ENCODE results near the gene TAF1C. TPM values are rescaled to one million over a fixed set of nuclear protein-coding genes. Genes with fewer than 3 reads are reported as not detected.

TAF1C gene
- total and polyA plus RNA-seq, 2 donors (not counting 3 experiments of a cell fraction or from before 2014, with no cell fraction given): 57.2 to 77.6 TPM

DNA sequence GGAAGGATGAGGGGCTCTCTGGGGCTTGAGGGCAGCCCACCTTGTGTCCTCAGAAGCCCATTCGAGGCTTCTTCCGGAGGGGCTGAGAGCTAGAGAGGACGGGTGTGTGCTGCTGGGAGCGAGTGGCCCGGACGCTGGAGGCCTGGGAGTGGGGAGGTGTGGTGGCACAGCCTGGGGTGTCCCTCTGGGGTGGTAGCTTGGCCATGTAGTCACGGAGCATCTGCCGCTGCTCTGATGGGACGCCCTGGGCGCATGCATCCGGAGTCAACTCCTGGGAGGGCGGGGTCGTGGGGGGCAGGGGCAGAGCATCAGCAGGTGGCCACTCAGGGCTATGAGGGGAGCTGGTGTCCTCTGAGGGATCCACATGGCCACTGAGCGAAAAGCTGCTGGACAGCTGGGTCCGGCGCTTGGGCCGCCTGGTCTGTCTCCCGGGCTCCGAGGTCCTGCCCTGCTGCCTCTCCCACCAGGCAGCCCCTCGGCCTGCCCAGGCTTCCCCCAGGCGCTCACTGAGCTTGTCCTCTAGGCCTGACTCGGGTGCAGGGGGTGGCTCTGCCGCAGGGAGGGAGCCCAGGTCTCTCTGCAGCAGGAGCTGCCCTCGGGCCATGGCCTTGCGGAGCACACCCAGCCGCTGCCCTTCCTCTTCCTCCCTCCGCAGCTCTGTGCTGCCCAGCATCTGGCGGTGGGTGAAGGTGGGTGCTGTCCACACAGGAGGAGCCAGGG is 7.8 kb downstream of the TAF1C start:
- Histone ChIP-seq H3K4me3 (replicated peaks in 1 of 3; ENCODE audit: insufficient read depth in 1 of 3, low read depth in 1 of 3, low read length in 3 of 3) (no peak overlapping the region), H4K20me1 (replicated peaks; ENCODE audit: control insufficient read depth, extremely low read depth, insufficient read depth, low read length) (no peaks in the 10 kb centered on the region), H3K27me3 (ENCODE audit: control insufficient read depth in 2 of 2, insufficient read depth in 2 of 2, low read length in 2 of 2) (no peaks in the 10 kb centered on the region), H3K4me1 (ENCODE audit: control insufficient read depth, extremely low read depth, insufficient read depth, low read length) (peaks cover 18% of the 10 kb centered on the region), H3K4me2 (ENCODE audit: insufficient read depth, low read length) (no peak overlapping the region), H3K79me2 (ENCODE audit: control insufficient read depth, insufficient read depth, low read length) (peaks cover 6% of the 10 kb centered on the region), H3K9me3 (replicated peaks; ENCODE audit: control insufficient read depth, insufficient read depth, low read length) (no peaks in the 10 kb centered on the region), H2AFZ (ENCODE audit: low read depth, low read length) (no peak overlapping the region), H3K27ac (ENCODE audit: insufficient read depth, low read depth, low read length) (no peak overlapping the region), H3K9ac (replicated peaks; ENCODE audit: extremely low read depth, insufficient read depth, low read length) (no peak overlapping the region), H3K36me3 (ENCODE audit: control insufficient read depth in 2 of 2, extremely low read depth in 1 of 2, insufficient read depth in 2 of 2, low read length in 2 of 2) (peaks cover 6 to 44% of the 10 kb centered on the region in 2 experiments), H3K9me1 (replicated peaks; ENCODE audit: control insufficient read depth, extremely low read depth, insufficient read depth, low read length) (no peaks in the 10 kb centered on the region)
- ChIA-PET POLR2A (no interaction called here), CTCF (interaction anchor here (1.1 to 2.0 kb wide), 4 partner anchors 8 to 223 kb away, joined by 3 to 12 read pairs (median 6); partner anchors contain the start of gene TAF1C)
- dilution Hi-C loops (cut with MboI; ENCODE audit: extremely low pct_ligation_motif_present, low sequenced_read_pairs): no loop called here
- FAIRE-seq (no peak), DNase-seq (ENCODE audit: low read depth, low spot score) (no peak)
- no TSS peak for BruUV-seq (replicated peaks)
- TF ChIP-seq FOS (IDR thresholded peaks at IDR 0.05; ENCODE audit: borderline replicate concordance, insufficient read depth, low read length) (no peak), MYC (IDR thresholded peaks at IDR 0.05; ENCODE audit: low read depth, low read length) (no peak), EZH2 (IDR thresholded peaks at IDR 0.05; ENCODE audit: borderline replicate concordance, low read depth, low read length, severe bottlenecking) (no peak), GATA2 (IDR thresholded peaks at IDR 0.05; ENCODE audit: insufficient read depth, insufficient read length, low read depth, low read length) (no peak), MAX (IDR thresholded peaks at IDR 0.05; ENCODE audit: insufficient read depth, insufficient read length) (no peak), JUN (IDR thresholded peaks at IDR 0.05; ENCODE audit: borderline replicate concordance, insufficient read depth, insufficient read length, low read depth) (no peak), POLR2A (IDR thresholded peaks at IDR 0.05; ENCODE audit: low read depth, low read length) (no peak), POLR2AphosphoS5 (IDR thresholded peaks at IDR 0.05; ENCODE audit: insufficient read depth, low read depth, low read length) (no peak), CTCF (IDR thresholded peaks at IDR 0.05; ENCODE audit: extremely low read depth in 1 of 2, insufficient read depth in 1 of 2, low read depth in 1 of 2, low read length in 2 of 2) (no peak)
- intact Hi-C loops (cut with micrococcal nuclease): loop anchor here (5.0 kb wide), 1 partner anchor 212 kb away; the partner anchor contains the start of gene NECAB2

All from endothelial cell of umbilical vein (primary cell).